NB4 (cell line): ENCODE results near the gene TTPAL.

Experiments used
- MYC ChIP-seq: IDR thresholded peaks from 2 replicates; pipeline ENCODE4 v1.6.1; 2011; ENCODE audit warnings: low read depth, low read length
- POLR2A ChIP-seq: IDR thresholded peaks from 2 replicates; pipeline ENCODE4 v1.6.1; 2011; ENCODE audit warnings: mild to moderate bottlenecking; ENCODE audit not compliant: insufficient read length; ENCODE audit errors: extremely low read depth
- TF ChIP-seq, protein P1 (sequence below): IDR thresholded peaks from one replicate; pipeline ENCODE4 v1.5.1; 2012; ENCODE audit warnings: low read depth, low read length
- TF ChIP-seq, protein P2 (sequence below): IDR thresholded peaks from 2 replicates; pipeline ENCODE4 v1.6.1; 2011; ENCODE audit warnings: low read depth, low read length

DNA sequence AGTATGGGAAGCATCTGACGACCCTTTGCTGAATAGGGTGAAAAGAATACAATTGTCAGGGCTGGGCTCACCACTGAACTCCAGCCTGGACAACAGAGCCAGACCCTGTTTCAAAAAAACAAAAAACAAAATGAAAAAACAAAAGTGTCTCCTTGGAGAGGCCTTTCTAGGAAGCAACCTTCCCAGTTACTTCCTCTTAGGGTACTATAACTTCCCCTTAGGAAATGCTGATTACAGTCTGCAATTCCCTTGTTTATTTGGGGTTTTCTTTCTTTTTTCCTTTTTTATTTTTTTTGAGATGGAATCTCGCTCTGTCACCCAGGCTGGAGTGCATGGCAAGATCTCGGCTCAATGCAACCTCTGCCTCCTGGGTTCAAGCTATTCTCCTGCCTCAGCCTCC, 20.5 kb upstream of the TTPAL start:
- TF ChIP-seq POLR2A (no peak), MYC (no peak)
- TF ChIP-seq, protein P1, sequence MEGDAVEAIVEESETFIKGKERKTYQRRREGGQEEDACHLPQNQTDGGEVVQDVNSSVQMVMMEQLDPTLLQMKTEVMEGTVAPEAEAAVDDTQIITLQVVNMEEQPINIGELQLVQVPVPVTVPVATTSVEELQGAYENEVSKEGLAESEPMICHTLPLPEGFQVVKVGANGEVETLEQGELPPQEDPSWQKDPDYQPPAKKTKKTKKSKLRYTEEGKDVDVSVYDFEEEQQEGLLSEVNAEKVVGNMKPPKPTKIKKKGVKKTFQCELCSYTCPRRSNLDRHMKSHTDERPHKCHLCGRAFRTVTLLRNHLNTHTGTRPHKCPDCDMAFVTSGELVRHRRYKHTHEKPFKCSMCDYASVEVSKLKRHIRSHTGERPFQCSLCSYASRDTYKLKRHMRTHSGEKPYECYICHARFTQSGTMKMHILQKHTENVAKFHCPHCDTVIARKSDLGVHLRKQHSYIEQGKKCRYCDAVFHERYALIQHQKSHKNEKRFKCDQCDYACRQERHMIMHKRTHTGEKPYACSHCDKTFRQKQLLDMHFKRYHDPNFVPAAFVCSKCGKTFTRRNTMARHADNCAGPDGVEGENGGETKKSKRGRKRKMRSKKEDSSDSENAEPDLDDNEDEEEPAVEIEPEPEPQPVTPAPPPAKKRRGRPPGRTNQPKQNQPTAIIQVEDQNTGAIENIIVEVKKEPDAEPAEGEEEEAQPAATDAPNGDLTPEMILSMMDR = no peak
- TF ChIP-seq, protein P2, sequence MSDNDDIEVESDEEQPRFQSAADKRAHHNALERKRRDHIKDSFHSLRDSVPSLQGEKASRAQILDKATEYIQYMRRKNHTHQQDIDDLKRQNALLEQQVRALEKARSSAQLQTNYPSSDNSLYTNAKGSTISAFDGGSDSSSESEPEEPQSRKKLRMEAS = no peak
